ENCODE measurements around the gene ID1. TPM values are rescaled to one million over a fixed set of nuclear protein-coding genes. Genes with fewer than 3 reads are reported as not detected.

Gene ID1
- total and polyA plus RNA-seq, 2 experiments from 2014 or later = 221 to 479 TPM

DNA sequence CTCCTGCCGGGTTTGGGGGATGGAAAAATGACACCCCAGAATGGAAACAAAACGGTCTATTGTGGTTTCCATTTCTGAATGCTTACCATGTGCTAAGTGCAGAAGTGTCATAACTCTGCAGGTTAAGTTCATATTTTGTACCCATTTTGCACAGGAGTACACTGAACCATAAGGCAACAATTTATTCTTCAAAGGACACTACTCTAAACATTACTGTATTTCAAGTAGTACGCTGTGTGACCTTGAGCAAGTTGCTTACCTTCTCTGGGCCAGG is 9.8 kb upstream of the ID1 start:
- H3K4me1 ChIP-seq (ENCODE audit: insufficient read depth) = peaks cover 43% of the 10 kb centered on the region
- no peaks in the 10 kb centered on the region for H4K20me1 ChIP-seq (replicated peaks; ENCODE audit: insufficient read depth)
- TF ChIP-seq ZNF331 (CRISPR knock-in tag; IDR thresholded peaks at IDR 0.05; ENCODE audit: low read depth) (no peak), EZH2 (IDR thresholded peaks at IDR 0.05; ENCODE audit: low read depth, unreplicated experiment) (no peak), NANOG (IDR thresholded peaks at IDR 0.05; ENCODE audit: borderline replicate concordance) (no peak)
- Mint-ChIP-seq H3K27ac (no peak overlapping the region), H3K9me3 (no peaks in the 10 kb centered on the region; the same call in 2 of the 3 replicates), H3K4me3 (no peak overlapping the region; the same call in 2 of the 3 replicates), H3K4me1 (peaks cover 38% of the 10 kb centered on the region), H3K36me3 (ENCODE audit: low read depth) (no peaks in the 10 kb centered on the region), H3K27me3 (ENCODE audit: insufficient read depth, low read depth, poor library complexity) (peaks cover 20% of the 10 kb centered on the region)
- peak overlapping the region; percentile 40 for H3K27ac ChIP-seq (ENCODE audit: low read depth)
- no peak overlapping the region for H3K4me3 ChIP-seq
- no peak for DNase-seq (ENCODE audit: low spot score)
- H3K4me2 ChIP-seq = peak overlapping the region; percentile 0; the same call in 1 of the 2 replicates
- H3K9me2 ChIP-seq (ENCODE audit: insufficient read depth) = no peaks in the 10 kb centered on the region
- H3K79me2 ChIP-seq (replicated peaks; ENCODE audit: insufficient read depth) = 0 out of 2 replicates have a peak, but pooled peaks cover 5% of the 10 kb centered on the region
- H3F3A ChIP-seq (replicated peaks; ENCODE audit: low read depth) = peaks cover 26% of the 10 kb centered on the region
- no peak for ATAC-seq
- no peaks in the 10 kb centered on the region for H3K27me3 ChIP-seq (ENCODE audit: insufficient read depth)
- H2AFZ ChIP-seq = no peak overlapping the region
- no peaks in the 10 kb centered on the region for H3K36me3 ChIP-seq (ENCODE audit: insufficient read depth)

DNA sequence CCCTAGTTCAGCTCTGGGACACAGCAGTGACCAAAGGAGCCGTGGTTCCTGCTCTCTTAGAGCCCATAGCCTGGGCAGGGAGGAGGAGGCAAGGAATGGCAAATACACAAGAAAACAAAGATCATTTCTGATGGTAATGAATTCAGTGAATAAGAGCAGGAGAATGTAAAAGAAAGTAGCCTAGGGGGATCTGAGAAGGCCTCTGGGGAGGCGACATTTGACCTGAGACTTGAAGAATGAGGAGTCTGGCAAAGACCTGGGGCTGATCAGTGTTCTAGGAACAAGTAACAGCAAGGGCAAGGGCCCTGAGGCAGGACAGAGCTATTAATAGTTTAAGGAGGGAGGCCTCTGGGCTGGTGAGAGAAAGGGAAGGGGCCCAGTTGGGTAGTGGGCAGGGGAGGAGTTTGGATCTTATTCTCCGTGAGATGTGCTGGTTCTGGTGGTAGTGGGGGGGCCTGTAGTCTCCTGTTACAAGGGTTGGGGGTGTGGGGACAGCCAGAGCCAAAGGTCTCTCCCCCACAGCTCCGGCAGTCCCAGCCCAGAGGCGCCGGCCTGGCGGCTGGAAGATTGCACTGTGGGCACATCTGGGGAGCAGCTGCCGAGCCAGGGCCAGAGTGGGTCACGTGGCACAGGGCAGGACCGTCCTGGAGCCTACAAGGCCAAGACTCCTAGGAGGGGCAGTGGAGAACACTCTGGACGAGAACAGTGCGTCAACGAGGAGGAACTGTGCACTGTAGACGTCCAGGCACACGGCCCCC is 9.3 kb upstream of the ID1 start:
- H3K9me3 Mint-ChIP-seq = peaks cover 1% of the 10 kb centered on the region; the same call in 1 of the 3 replicates
- Histone ChIP-seq H4K20me1 (replicated peaks; ENCODE audit: insufficient read depth) (no peaks in the 10 kb centered on the region), H3F3A (replicated peaks; ENCODE audit: low read depth) (peaks cover 26% of the 10 kb centered on the region), H3K36me3 (ENCODE audit: insufficient read depth) (no peaks in the 10 kb centered on the region), H3K4me1 (ENCODE audit: insufficient read depth) (peaks cover 38% of the 10 kb centered on the region), H3K4me2 (peak overlapping the region; percentile 1; the same call in 1 of the 2 replicates), H3K79me2 (replicated peaks; ENCODE audit: insufficient read depth) (0 out of 2 replicates have a peak, but pooled peaks cover 5% of the 10 kb centered on the region), H3K27ac (ENCODE audit: low read depth) (peak overlapping the region; percentile 27), H2AFZ (no peak overlapping the region), H3K27me3 (ENCODE audit: insufficient read depth) (no peaks in the 10 kb centered on the region), H3K9me2 (ENCODE audit: insufficient read depth) (no peaks in the 10 kb centered on the region), H3K4me3 (no peak overlapping the region)
- H3K27me3 Mint-ChIP-seq (ENCODE audit: insufficient read depth, low read depth, poor library complexity) = peaks cover 16% of the 10 kb centered on the region
- no peak overlapping the region; the same call in 2 of the 3 replicates for H3K4me3 Mint-ChIP-seq
- H3K36me3 Mint-ChIP-seq (ENCODE audit: low read depth) = no peaks in the 10 kb centered on the region
- H3K4me1 Mint-ChIP-seq = peaks cover 35% of the 10 kb centered on the region
- peak overlapping the region; percentile 83 for H3K27ac Mint-ChIP-seq
- DNase-seq (ENCODE audit: low spot score) (peak; percentile 100), ATAC-seq (peak; percentile 83)
- TF ChIP-seq CREB1 (CRISPR knock-in tag; IDR thresholded peaks at IDR 0.05; ENCODE audit: low read depth) (peak; percentile 18; the same call in 1 of the 2 replicates), EZH2phosphoT487 (IDR thresholded peaks at IDR 0.05; ENCODE audit: unreplicated experiment) (no peak), ZNF114 (CRISPR knock-in tag; IDR thresholded peaks at IDR 0.05) (peak; percentile 18; the same call in 1 of the 2 replicates), ZNF331 (CRISPR knock-in tag; IDR thresholded peaks at IDR 0.05; ENCODE audit: low read depth) (no peak), EZH2 (IDR thresholded peaks at IDR 0.05; ENCODE audit: low read depth, unreplicated experiment) (no peak), STAT1 (IDR thresholded peaks at IDR 0.05; ENCODE audit: unreplicated experiment) (no peak), JUNB (IDR thresholded peaks at IDR 0.05; ENCODE audit: unreplicated experiment) (no peak), POLR2AphosphoS5 (IDR thresholded peaks at IDR 0.05; ENCODE audit: low read depth) (no peak; the same call in 1 of the 2 replicates)
- TF ChIP-seq, protein P1, sequence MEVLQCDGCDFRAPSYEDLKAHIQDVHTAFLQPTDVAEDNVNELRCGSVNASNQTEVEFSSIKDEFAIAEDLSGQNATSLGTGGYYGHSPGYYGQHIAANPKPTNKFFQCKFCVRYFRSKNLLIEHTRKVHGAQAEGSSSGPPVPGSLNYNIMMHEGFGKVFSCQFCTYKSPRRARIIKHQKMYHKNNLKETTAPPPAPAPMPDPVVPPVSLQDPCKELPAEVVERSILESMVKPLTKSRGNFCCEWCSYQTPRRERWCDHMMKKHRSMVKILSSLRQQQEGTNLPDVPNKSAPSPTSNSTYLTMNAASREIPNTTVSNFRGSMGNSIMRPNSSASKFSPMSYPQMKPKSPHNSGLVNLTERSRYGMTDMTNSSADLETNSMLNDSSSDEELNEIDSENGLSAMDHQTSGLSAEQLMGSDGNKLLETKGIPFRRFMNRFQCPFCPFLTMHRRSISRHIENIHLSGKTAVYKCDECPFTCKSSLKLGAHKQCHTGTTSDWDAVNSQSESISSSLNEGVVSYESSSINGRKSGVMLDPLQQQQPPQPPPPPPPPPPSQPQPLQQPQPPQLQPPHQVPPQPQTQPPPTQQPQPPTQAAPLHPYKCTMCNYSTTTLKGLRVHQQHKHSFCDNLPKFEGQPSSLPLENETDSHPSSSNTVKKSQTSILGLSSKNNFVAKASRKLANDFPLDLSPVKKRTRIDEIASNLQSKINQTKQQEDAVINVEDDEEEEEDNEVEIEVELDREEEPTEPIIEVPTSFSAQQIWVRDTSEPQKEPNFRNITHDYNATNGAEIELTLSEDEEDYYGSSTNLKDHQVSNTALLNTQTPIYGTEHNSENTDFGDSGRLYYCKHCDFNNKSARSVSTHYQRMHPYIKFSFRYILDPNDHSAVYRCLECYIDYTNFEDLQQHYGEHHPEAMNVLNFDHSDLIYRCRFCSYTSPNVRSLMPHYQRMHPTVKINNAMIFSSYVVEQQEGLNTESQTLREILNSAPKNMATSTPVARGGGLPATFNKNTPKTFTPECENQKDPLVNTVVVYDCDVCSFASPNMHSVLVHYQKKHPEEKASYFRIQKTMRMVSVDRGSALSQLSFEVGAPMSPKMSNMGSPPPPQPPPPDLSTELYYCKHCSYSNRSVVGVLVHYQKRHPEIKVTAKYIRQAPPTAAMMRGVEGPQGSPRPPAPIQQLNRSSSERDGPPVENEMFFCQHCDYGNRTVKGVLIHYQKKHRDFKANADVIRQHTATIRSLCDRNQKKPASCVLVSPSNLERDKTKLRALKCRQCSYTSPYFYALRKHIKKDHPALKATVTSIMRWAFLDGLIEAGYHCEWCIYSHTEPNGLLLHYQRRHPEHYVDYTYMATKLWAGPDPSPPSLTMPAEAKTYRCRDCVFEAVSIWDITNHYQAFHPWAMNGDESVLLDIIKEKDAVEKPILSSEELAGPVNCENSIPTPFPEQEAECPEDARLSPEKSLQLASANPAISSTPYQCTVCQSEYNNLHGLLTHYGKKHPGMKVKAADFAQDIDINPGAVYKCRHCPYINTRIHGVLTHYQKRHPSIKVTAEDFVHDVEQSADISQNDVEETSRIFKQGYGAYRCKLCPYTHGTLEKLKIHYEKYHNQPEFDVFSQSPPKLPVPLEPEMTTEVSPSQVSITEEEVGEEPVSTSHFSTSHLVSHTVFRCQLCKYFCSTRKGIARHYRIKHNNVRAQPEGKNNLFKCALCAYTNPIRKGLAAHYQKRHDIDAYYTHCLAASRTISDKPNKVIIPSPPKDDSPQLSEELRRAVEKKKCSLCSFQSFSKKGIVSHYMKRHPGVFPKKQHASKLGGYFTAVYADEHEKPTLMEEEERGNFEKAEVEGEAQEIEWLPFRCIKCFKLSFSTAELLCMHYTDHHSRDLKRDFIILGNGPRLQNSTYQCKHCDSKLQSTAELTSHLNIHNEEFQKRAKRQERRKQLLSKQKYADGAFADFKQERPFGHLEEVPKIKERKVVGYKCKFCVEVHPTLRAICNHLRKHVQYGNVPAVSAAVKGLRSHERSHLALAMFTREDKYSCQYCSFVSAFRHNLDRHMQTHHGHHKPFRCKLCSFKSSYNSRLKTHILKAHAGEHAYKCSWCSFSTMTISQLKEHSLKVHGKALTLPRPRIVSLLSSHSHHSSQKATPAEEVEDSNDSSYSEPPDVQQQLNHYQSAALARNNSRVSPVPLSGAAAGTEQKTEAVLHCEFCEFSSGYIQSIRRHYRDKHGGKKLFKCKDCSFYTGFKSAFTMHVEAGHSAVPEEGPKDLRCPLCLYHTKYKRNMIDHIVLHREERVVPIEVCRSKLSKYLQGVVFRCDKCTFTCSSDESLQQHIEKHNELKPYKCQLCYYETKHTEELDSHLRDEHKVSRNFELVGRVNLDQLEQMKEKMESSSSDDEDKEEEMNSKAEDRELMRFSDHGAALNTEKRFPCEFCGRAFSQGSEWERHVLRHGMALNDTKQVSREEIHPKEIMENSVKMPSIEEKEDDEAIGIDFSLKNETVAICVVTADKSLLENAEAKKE (CRISPR knock-in tag; IDR thresholded peaks at IDR 0.05) = peak; percentile 78
- TF ChIP-seq, protein P2, sequence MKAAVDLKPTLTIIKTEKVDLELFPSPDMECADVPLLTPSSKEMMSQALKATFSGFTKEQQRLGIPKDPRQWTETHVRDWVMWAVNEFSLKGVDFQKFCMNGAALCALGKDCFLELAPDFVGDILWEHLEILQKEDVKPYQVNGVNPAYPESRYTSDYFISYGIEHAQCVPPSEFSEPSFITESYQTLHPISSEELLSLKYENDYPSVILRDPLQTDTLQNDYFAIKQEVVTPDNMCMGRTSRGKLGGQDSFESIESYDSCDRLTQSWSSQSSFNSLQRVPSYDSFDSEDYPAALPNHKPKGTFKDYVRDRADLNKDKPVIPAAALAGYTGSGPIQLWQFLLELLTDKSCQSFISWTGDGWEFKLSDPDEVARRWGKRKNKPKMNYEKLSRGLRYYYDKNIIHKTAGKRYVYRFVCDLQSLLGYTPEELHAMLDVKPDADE (IDR thresholded peaks at IDR 0.05) = no peak
